Measurements from ENCODE around the gene NSUN2.

- TF ChIP-seq CTCF (IDR thresholded peaks at IDR 0.05) (no peak), POLR2A (IDR thresholded peaks at IDR 0.05) (no peak)
These were observed 2.1 kb upstream of the NSUN2 start for GRCh38 chr5:6634788-6635430.
